ENCODE measurements around the gene PPP1R16B.

DNA sequence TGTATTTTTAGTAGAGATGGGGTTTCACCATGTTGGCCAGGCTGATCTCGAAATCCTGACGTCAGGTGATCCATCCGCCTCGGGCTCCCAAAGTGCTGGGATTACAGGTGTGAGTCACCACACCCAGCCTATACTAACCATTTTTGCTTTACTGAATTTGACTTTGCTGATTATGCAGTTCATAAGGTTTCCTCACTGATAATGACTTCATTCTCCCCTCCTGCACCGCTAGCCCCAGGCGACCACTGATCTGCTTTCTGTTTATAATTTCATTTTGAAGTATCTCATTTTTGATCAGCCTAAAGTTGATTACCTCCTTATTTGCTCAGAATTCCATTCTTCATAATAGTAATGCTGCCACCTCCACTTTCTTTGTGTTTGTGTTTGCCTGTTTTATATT, 72.0 kb downstream of the PPP1R16B start:
- TF ChIP-seq POLR2A (IDR thresholded peaks at IDR 0.05) = no peak
- TF ChIP-seq, protein P1, sequence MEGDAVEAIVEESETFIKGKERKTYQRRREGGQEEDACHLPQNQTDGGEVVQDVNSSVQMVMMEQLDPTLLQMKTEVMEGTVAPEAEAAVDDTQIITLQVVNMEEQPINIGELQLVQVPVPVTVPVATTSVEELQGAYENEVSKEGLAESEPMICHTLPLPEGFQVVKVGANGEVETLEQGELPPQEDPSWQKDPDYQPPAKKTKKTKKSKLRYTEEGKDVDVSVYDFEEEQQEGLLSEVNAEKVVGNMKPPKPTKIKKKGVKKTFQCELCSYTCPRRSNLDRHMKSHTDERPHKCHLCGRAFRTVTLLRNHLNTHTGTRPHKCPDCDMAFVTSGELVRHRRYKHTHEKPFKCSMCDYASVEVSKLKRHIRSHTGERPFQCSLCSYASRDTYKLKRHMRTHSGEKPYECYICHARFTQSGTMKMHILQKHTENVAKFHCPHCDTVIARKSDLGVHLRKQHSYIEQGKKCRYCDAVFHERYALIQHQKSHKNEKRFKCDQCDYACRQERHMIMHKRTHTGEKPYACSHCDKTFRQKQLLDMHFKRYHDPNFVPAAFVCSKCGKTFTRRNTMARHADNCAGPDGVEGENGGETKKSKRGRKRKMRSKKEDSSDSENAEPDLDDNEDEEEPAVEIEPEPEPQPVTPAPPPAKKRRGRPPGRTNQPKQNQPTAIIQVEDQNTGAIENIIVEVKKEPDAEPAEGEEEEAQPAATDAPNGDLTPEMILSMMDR (IDR thresholded peaks at IDR 0.05) = no peak
